Stimulated activated CD8-positive, alpha-beta memory T cell treated with anti-CD3 and anti-CD28 coated beads, Interleukin-15, amount 100 ng/mL, for 48 hours (primary cell): Measurements from ENCODE around the gene MAP3K21.

Experiments used
- DNase-seq, 2 donors: peaks; one replicate each; pipeline ENCODE4 v3.0.0-alpha.2; 2020; ENCODE audit warnings: low read depth in 2 of 2

MAP3K21 gene

GRCh38 chr1:233359431-233359830, 31.9 kb downstream of the MAP3K21 start:
- no peak for DNase-seq

GRCh38 chr1:233359905-233360304, 32.4 kb downstream of the MAP3K21 start:
- DNase-seq = no peak

GRCh38 chr1:233360525-233361102, 33.1 kb downstream of the MAP3K21 start:
- DNase-seq = no peak

GRCh38 chr1:233361876-233362275, 34.4 kb downstream of the MAP3K21 start:
- DNase-seq = no peak

- DNase-seq = no peak
Measured at GRCh38 chr1:233362743-233363142, 35.2 kb downstream of the MAP3K21 start.

- no peak for DNase-seq
Measured at GRCh38 chr1:233364026-233364425, 36.5 kb downstream of the MAP3K21 start.

GRCh38 chr1:233364695-233365539, 37.4 kb downstream of the MAP3K21 start:
- DNase-seq = no peak

- no peak for DNase-seq
Measured at GRCh38 chr1:233366575-233366974, 39.1 kb downstream of the MAP3K21 start.

GRCh38 chr1:233367057-233367803, 39.7 kb downstream of the MAP3K21 start:
- no peak for DNase-seq

GRCh38 chr1:233368106-233368788, 40.7 kb downstream of the MAP3K21 start:
- DNase-seq = no peak

GRCh38 chr1:233368789-233369130, 41.2 kb downstream of the MAP3K21 start:
- no peak for DNase-seq

GRCh38 chr1:233372218-233373120, 44.9 kb downstream of the MAP3K21 start:
- no peak for DNase-seq

- no peak for DNase-seq
Measured at GRCh38 chr1:233373226-233373625, 45.7 kb downstream of the MAP3K21 start.

- no peak for DNase-seq
Measured at GRCh38 chr1:233375653-233376052, 48.1 kb downstream of the MAP3K21 start.

GRCh38 chr1:233376382-233377110, 49.0 kb downstream of the MAP3K21 start:
- DNase-seq = no peak

- no peak for DNase-seq
Measured at GRCh38 chr1:233379869-233380438, 52.4 kb downstream of the MAP3K21 start.

- DNase-seq = no peak
Measured at GRCh38 chr1:233381806-233382205, 54.3 kb downstream of the MAP3K21 start.

- no peak for DNase-seq
Measured at GRCh38 chr1:233383984-233384383, 56.5 kb downstream of the MAP3K21 start.

GRCh38 chr1:233386336-233386735, 58.8 kb downstream of the MAP3K21 start:
- DNase-seq = no peak

- no peak for DNase-seq
Measured at GRCh38 chr1:233387585-233387984, 60.1 kb downstream of the MAP3K21 start.
